DMS153 treated with DMSO at 0.1 percent for 48 hours (cell line): ENCODE data around the gene TATDN3.
"Not testable (repeated sequence)": the region's sequence is repeated elsewhere in the genome, so short reads cannot be mapped to it uniquely, and the experiment has no call there.

Experiments used
- DNase-seq: peaks from one replicate; lab custom pipeline; 2025; ENCODE audit not compliant: unreplicated experiment; lab: John Stamatoyannopoulos, UW

TATDN3 gene

GRCh38 chr1:212774584-212774983 lies 17.1 kb upstream of the TATDN3 start:
- DNase-seq: no peak

- no peak for DNase-seq
These were observed 16.5 kb upstream of the TATDN3 start for GRCh38 chr1:212775241-212775640.

GRCh38 chr1:212777151-212777550 lies 14.5 kb upstream of the TATDN3 start:
- no peak for DNase-seq

GRCh38 chr1:212779086-212779485 lies 12.6 kb upstream of the TATDN3 start:
- DNase-seq: not testable (repeated sequence)

GRCh38 chr1:212780759-212781158 lies 10.9 kb upstream of the TATDN3 start:
- no peak for DNase-seq

- no peak for DNase-seq
These were observed 10.5 kb upstream of the TATDN3 start for GRCh38 chr1:212781225-212781624.

GRCh38 chr1:212782422-212783154 lies 9.1 kb upstream of the TATDN3 start:
- peak; percentile 55 for DNase-seq

GRCh38 chr1:212783976-212784375 lies 7.7 kb upstream of the TATDN3 start:
- DNase-seq: no peak

- DNase-seq: no peak
These were observed 5.8 kb upstream of the TATDN3 start for GRCh38 chr1:212785871-212786270.

GRCh38 chr1:212791261-212791675 lies 426 bp upstream of the TATDN3 start:
- DNase-seq: peak; percentile 92

- no peak for DNase-seq
These were observed 758 bp downstream of the TATDN3 start for GRCh38 chr1:212792396-212792908.

- DNase-seq: no peak
These were observed 2.9 kb downstream of the TATDN3 start for GRCh38 chr1:212794561-212795014.

GRCh38 chr1:212797681-212798080 lies 6.0 kb downstream of the TATDN3 start:
- no peak for DNase-seq

- no peak for DNase-seq
These were observed 14.1 kb downstream of the TATDN3 start for GRCh38 chr1:212805767-212806166.

- DNase-seq: peak; percentile 97
These were observed 23.0 kb downstream of the TATDN3 start for GRCh38 chr1:212814537-212815334.

- no peak for DNase-seq
These were observed 25.0 kb downstream of the TATDN3 start for GRCh38 chr1:212816567-212817278.

- DNase-seq: no peak
These were observed 28.0 kb downstream of the TATDN3 start for GRCh38 chr1:212819726-212820125.

GRCh38 chr1:212820969-212821368 lies 29.3 kb downstream of the TATDN3 start:
- no peak for DNase-seq

GRCh38 chr1:212822956-212823355 lies 31.3 kb downstream of the TATDN3 start:
- DNase-seq: no peak

- no peak for DNase-seq
These were observed 32.5 kb downstream of the TATDN3 start for GRCh38 chr1:212824201-212824600.

GRCh38 chr1:212825798-212826452 lies 34.2 kb downstream of the TATDN3 start:
- no peak for DNase-seq
